GM21390 (cell line): Measurements from ENCODE around the gene SCAANT1.

Experiments
- ATAC-seq: cut with Tn5 transposase; IDR thresholded peaks from one replicate; pipeline ENCODE4 v1.9.1; 2021; ENCODE audit not compliant: unreplicated experiment

Gene SCAANT1

DNA sequence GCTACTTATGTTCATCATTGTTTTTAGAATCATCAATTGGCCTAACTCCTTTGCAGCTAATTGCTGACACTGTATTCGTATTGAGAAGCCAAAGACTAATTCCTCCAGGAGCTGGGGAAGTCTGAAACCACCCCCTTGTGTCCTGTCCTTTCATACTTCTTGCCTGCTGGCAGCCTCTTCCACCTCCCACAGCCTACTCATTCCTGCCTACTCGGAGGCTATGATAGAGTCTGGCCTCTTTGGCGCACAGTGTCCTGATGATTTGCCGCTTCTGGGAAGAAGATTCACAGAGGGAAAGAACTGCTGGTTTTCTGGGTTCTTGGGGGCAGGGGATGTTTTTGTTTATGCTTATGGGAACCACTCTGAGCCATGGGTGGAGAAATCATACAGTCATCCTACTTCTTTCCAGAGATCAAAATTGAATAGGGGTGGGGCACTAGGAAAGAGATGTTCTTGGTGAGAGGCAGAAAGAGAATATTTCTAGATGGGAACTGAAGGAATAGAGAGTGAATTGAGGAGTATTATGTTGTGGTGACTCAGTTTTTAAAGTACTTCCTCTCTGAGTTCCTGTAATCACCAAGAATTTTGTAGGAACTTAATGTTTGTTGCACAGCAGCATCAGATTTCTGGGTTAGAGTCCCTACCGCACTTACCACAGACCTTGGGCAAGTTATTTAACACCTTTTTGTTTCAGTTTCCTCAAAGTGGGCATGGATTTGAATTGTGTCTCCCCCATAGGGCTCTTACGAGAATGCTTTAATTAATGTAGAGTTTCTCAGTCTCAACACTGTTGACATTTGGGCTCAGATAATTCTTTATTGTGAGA, 22.1 kb upstream of the SCAANT1 start:
- no peak for ATAC-seq

DNA sequence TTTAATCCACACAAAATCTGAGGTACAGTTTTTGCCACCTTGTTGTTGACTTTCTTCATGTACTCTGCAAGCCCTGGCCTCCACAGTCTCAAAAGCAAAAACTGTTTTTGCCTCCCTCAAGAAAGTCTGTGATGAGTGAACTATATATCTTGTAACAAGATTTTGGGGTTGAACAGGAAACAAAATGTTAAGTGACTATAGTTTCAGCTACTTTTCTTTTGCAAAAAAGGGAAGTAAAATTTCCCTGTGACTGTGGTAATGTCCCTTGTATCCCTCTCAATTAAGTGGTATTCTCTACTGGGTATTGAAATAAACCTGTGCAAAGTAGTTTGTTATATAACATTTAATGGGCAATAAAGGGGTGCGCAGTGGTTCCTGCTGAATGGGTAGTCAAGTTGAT, 21.3 kb upstream of the SCAANT1 start:
- peak; percentile 65 for ATAC-seq

DNA sequence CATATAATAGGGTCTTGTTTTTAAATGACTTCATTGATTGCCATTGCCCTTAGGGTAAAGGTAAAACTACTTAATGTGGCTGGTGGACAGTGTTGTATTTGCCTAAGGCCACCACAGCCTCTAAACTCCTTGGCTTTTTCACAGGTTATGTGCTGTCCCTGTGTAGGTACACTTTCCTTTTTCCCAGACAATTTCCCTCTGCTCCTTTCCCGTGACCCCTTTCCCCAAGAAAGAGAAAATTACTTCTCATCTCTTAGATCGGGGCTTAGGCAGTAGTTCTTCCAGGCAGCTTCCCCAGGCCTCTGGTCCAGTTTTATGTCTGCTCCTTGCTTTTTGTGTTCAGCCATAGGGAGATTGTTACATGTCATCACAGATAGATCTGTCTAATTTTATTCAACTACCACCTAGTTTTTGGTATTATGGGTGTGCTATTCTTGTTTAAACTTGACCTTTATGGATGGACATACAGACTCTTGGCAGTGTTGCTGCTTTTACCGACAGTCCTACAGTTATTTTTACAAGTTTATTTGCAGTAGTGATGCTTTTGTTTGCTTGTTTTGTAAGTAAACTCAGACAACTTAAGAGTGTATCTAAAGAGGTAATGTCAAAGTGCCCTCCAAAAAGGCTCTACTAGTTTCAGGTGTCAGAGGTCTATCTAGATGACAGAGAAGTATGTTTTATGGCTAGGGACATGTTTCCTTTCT, 20.5 kb upstream of the SCAANT1 start:
- ATAC-seq: no peak

DNA sequence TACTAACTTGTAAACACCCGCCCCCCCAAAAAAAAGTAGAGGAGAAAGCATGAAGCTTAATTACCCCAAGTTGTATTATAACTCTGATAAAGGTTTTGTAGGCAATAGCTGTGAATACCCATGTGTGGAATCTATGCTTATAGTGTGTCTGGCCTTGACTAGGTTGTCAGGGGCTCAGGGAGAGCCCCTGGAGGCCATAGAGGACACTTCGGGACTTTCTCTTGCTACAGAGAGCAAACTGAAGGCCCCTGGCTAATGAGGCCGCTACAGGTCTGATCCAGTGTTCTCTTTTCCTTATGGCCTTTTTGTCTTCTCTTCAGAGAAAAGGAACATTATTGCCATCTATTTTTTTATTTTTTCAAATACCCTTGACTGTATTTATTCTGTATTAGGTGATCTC, 19.1 kb upstream of the SCAANT1 start:
- ATAC-seq: no peak

DNA sequence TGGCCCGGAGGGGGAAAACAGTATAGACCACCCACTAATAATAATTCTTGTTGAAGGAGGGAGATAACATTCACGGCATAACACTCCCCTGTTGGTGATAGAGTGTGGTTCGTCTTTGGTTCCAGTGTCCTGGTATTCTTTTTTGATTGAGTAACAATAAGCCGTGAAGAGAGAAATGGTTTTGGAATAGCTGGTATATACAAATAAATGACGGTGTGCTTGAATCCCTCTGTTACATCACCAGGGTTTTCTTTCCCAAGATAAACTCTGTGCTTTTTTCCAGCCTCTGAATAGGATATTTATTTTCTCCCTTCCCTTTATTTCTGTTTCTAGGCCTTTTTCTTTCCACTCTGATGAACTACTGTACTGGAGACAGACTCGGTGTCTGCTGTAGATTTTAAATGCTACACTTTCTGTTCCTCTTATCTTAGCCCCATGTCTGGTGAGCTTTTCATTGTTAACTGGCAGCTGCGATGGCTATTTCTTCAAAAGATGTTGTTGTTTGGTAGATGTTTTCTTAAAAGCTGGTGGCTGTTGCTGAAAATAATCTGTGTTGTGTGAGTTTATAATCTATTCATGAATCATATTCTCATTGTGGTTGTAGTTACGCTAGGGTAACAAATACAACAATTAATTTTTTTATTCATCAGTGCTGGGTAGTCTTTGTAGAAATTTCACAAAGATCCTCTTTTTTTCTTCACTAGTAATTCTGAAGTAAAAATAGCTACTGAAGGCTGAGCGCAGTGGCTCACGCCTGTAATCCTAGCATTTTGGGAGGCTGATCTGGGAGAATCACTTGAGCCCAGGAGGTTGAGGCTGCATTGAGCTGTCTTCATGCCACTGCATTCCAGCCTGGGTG, 15.5 kb upstream of the SCAANT1 start:
- peak; percentile 87 for ATAC-seq

DNA sequence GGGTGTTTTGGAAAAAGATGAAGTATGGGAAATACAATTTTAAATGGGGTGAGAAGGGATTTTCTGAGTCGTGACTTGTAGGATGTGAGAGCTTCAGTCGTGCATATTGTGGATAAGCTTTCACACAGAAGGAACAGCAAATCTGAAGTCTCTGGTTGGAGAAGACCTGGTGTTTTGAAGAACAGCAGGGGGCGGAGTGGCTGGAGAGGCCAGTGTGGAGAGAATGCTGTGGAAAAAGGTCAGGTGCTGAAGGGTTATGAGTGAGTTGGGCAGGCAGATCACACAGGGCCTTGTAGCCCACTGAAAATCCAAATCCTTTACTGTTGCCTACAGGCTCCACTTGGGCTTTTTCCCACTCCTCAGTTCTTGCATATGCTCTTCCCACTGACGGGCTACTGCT, 14.1 kb upstream of the SCAANT1 start:
- ATAC-seq: no peak

DNA sequence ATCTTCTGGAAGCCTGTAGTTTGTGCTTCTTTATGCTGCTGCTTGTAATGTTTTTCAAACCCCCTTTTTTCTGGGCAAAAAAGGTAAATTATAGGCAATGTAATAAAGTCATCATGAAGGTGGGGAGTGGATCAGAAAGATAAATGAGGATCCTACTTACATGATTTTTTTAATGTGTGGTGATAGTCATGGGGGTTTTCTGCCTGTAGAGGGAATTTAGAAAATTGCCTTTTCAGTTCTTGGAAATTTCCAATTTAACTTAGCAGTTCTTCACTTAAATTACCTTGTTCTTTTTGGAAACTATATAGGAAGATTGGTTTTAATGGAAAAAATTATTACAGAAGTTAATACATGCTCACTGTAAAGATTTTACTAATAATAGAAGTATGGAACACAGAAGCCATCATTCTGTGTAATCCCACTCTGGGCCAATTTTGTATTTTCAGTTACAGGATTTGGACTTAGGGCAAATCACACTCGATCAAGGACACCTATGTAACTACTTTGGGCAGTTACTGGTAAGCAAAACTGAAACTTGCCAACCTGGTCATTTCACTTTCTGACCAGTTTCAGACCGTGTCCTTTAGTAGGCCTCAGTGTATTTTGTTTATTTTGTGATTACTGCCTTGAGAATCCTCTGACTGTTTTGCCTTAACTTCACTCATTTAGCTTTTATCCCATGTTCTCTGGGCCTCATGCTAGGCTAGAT, 10.5 kb upstream of the SCAANT1 start:
- ATAC-seq: no peak

DNA sequence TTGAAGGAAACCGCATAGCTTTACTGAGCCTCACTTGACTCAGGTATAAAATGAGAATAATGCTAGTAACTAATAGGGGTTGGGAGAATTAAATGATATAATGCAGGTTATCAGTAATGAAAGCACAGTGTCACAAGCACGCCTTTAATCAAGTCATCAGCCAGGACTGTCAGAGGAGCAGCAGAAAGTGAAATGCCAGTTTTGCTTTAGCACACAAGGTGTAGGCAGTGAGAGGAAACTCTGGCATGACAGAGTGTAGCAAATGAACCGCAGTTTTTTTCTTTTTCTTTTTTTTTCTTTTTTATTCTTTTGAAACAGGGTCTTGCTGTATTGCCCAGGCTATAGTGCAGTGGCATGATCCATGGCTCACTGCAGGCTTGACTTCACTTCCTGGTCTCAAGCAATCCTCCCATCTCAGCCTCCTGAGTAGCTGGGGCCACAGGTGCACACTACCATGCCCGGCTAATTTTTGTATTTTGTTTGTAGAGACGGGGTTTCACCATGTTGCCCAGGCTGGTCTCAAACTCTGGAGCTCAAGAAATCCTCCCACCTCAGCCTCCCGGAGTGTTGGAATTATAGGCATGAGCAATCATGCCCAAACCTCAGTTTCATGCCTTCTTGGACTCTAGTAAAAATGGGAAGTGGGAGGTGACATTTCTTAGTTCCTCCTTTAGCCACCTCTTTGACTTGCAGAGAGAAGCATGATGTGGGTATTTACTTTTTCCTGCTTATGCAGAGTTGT, 9.7 kb upstream of the SCAANT1 start:
- ATAC-seq: peak; percentile 86

DNA sequence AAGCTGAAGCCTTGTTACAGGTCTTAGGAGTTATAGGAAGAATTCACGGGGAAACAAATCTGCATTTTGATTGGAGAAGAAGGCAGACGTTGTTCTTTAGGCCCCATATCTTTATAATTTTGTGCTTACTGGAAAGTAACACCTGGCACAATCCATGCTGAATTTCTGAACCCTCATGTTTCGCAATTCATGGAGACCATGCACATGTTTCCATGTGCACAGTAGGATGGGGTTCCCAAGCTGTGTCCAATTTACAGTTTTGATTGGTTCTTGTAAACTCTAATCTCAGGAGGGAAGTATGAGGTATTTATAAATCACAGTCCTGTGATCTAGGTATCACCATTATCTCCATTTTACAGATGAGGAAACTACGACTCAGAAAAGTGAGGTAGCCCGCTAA, 7.8 kb upstream of the SCAANT1 start:
- ATAC-seq: no peak

DNA sequence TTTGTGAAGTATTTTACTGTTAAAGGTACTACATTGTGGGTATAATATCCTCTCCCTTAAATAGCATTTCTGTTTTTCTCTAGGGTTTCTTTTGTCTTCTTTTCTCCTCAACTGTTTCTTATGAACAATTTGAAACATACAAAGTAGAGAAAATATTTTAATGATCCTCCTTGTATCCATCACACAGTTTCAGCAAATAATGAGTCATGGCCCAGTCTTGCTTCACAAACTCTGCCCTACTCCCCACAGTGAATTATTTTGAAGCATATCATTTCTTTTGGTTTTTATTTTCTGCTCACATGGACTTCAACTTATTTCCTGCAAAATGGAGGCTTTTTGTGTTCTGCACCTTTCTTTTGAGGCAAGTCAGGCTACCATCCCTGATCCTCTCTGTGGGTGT, 6.1 kb upstream of the SCAANT1 start:
- ATAC-seq: no peak

DNA sequence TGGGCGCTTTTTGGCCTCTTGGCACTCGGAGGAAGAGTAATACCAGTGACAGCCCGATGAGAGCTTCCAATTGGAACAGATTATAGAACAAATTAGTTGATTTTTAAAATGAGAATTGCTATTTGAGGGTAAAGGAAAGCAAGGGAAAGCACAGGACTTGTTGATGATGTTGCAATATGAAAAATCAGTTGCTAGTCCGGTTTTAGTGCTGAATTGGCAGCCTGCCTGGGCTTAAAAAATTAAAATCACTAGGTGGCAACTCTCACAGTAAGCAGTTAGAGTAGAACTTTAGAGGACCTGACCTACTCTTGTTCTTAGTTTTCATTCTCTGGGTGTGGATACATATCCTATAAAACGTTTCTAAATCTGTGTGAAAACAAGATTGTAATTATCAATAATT, 2.1 kb upstream of the SCAANT1 start:
- no peak for ATAC-seq

DNA sequence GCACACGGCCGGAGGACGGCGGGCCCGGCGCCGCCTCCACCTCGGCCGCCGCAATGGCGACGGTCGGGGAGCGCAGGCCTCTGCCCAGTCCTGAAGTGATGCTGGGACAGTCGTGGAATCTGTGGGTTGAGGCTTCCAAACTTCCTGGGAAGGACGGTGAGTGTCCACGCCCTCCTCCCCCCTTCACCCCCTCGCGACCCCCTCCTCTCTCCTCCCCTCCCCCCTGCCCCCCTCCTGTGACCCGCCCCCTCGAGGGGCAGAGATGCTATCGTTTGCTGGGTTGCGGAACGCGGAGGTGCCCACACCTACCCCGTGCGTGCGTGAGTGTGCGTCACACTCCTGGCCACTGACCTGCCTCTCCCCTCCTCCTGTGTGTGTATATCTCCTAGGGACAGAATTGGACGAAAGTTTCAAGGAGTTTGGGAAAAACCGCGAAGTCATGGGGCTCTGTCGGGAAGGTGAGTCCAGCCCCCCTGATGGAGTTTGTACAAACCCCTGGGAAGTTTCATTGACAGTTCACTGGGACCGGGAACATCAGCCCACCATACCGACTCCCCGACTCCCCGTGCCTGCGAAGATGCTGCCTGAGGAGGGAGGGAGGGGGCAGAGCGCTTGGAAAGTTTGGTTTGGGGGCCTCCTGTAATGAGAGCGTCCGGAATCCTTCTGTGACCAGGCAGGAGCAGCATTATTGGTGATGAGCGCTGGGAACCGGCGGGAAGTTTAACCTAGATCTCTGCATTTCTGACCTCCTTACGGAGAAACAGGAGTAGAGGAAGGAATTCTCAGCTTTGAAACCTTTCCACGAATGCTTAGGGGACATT, 795 bp upstream of the SCAANT1 start:
- no peak for ATAC-seq

DNA sequence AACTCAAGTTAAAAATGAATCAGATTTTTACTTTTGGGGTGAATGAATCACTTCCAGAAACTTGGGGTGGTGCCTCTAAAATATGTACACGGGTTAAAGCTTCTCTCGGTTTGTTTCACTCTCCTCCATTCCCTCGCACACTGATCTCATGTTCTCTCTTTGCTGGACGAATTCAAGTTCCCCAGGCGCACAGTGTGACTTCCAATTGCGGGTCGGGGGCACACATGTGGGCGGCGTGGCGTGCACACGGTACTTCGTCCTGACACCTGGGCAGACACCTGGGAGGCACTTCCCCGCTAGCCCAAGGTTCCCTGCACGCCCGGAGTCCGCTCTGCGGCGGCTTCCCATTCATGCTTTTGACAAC, 692 bp downstream of the SCAANT1 start:
- ATAC-seq: no peak

DNA sequence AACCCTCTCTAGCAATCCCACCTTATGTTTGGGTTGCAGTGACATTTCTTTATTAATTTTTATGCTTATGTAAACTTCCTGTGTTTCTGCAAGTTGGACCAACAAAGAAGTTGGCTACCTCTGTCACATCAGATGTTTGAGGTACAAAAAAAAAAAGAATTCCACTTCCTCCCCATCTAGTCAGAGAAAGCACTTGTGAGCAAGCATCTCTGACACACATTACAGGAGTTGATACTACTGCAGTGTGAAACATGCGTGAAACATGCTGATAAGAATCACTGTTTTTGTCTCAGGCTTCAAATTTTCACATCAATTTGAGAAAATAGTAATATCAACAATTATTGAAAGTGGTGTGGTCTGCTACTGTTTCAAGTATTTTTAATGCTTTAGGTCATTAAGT, 1.3 kb downstream of the SCAANT1 start:
- no peak for ATAC-seq

DNA sequence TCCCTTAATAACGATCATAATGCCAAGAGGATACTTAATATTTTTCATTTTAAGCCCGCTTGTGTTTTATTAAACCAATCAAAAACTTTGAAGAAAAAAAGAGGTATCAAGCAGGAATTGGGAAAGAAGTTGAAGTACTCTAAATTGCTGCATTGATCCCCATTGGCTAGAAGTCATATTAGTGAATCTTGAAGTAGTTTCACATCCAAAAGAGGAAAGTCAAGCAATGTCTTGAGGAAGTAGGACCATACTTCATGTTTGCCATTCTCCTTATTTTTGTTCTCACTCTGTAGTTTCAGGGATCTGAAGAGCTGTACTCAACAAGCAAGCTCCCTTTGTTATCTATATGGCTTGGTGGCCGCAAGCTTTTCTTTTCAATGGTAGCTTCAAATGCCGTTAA, 2.2 kb downstream of the SCAANT1 start:
- no peak for ATAC-seq

DNA sequence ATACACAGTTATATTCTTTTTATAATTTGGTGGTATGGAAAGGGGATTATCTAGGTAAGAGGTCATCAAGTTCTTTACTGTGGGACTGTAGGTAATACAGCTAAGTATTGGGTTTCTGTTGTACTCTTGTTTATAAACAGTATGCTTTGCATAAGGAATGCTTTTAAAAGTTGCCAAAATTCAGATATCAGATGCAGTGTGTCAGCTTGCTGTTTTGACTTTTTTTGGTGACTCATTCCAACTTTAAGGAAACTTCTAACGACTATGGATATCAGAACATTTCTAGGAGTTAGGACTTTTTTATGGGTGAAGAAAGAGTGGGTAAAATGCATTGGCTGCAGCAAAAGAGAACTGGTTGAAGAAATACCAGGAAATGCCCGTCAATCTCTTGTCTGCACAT, 2.8 kb downstream of the SCAANT1 start:
- no peak for ATAC-seq

DNA sequence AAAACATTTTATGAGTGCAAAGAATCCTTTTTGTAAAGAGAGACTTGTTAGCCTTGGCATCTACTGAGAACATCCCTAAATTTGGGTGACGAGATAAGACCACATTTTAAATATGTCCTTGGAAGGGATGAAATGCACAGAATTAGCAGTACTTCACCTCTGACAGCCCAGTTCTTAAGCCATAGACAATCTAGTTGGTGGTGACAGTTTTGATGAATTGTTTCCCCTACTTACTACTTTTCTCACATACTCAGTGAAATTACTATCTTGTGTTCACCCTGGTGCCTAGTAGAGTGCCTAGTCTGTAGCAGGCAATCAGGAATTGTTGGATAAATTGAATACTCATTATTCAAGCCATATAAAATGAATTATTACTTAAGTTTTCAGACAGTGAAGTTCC, 3.4 kb downstream of the SCAANT1 start:
- ATAC-seq: no peak

DNA sequence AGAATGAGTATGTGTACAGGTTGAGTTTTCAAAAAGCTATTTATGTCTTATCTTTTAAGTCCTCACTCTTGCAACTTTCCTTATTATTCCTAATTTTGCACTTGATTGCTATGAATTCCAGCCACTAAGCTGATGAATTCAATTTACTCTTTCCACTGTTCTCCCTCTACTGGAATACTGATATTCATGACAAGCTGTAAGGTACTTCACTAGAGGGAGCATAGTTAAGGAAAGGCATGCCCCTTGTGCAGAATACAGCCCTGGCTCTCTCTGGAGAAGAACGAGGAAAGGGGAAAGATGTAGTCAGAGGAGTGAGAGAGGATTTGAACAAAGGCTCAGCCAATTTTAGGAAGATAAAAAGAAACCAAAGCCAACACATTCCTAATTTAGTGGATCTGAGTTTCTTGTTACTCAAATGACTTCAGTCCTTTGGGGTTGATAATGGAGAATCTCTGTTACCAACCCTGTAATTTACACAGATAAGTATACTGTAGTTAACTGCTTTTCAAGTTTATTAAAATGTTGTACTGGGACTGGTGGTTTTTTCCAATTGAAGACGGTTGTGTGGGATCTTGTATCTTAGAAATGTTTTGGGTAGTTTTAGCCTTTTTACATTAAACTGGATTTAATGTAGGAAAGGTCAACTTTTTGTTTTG, 4.0 kb downstream of the SCAANT1 start:
- ATAC-seq: no peak
